ENCODE results near the gene SPAG8.

The SPAG8 gene

GRCh38 chr9:35760651-35761050, 51.4 kb downstream of the SPAG8 start:
- DNase-seq (ENCODE audit: low read depth): peak; percentile 50
- TF ChIP-seq, protein P1, sequence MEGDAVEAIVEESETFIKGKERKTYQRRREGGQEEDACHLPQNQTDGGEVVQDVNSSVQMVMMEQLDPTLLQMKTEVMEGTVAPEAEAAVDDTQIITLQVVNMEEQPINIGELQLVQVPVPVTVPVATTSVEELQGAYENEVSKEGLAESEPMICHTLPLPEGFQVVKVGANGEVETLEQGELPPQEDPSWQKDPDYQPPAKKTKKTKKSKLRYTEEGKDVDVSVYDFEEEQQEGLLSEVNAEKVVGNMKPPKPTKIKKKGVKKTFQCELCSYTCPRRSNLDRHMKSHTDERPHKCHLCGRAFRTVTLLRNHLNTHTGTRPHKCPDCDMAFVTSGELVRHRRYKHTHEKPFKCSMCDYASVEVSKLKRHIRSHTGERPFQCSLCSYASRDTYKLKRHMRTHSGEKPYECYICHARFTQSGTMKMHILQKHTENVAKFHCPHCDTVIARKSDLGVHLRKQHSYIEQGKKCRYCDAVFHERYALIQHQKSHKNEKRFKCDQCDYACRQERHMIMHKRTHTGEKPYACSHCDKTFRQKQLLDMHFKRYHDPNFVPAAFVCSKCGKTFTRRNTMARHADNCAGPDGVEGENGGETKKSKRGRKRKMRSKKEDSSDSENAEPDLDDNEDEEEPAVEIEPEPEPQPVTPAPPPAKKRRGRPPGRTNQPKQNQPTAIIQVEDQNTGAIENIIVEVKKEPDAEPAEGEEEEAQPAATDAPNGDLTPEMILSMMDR (IDR thresholded peaks at IDR 0.05; ENCODE audit: low read depth, low read length, missing control alignments): no peak
- in situ Hi-C loops (cut with HindIII; ENCODE audit: low sequenced_read_pairs): loop anchor here (25.0 kb wide), 1 partner anchor 127 kb away; no protein-coding TSS in a partner anchor

GRCh38 chr9:35759795-35760194, 52.3 kb downstream of the SPAG8 start:
- TF ChIP-seq, protein P1 (IDR thresholded peaks at IDR 0.05; ENCODE audit: low read depth, low read length, missing control alignments): no peak
- in situ Hi-C loops (cut with HindIII; ENCODE audit: low sequenced_read_pairs): loop anchor here (25.0 kb wide), 1 partner anchor 128 kb away; no protein-coding TSS in a partner anchor
- DNase-seq (ENCODE audit: low read depth): no peak
- no peak overlapping the region for H3K4me3 ChIP-seq (ENCODE audit: low read depth, low read length)

More at GRCh38 chr9:35760651-35761050, 51.4 kb downstream of the SPAG8 start:
- H3K4me3 ChIP-seq (ENCODE audit: low read depth, low read length): no peak overlapping the region
